HG03520 (cell line): Measurements from ENCODE around the gene KMT2E.
"Not testable (repeated sequence)": the region's sequence is repeated elsewhere in the genome, so short reads cannot be mapped to it uniquely, and the experiment has no call there.

ENCODE experiments used
- ATAC-seq: cut with Tn5 transposase; IDR thresholded peaks from one replicate; pipeline ENCODE4 v1.9.1; 2021; ENCODE audit warnings: mild to moderate bottlenecking, moderate library complexity; ENCODE audit not compliant: unreplicated experiment

KMT2E gene

DNA sequence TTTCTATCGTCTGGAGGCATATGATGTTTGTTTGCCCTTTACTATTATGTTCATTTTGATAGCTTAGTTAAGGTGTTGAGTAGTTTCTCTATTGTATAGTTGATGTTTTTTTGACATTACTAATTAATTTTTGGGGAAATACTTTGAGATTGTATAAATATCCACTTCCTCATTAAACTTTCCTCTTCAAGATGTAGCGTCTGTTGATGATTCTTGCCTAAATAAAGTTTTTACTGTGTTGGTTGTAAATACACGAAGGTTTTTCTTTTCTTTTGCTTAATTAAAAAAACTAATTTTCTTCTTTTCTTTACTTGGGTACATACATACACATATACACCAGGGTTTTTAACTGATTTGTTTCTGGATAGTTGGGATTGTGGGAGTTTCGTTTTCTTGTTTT is 8.5 kb downstream of the KMT2E start:
- ATAC-seq = no peak

DNA sequence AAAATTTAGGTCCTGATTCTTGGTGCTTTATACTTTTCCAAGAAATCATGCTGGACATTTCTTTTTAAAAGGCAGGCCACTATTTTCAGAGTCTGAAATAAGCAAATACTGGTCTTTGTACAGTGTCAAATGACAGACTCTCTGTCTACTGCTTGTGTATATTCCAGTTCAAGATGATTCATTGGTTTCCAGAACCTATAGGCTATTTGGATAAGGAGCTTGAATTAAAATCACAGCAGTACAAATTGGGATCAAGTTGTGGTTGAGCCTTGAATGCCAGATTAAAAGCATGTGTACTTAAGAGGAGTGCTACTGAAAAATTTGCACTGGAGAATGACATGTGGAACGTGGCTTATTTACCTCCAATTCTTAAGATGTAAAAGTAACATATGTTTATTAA is 10.7 kb downstream of the KMT2E start:
- ATAC-seq = no peak

DNA sequence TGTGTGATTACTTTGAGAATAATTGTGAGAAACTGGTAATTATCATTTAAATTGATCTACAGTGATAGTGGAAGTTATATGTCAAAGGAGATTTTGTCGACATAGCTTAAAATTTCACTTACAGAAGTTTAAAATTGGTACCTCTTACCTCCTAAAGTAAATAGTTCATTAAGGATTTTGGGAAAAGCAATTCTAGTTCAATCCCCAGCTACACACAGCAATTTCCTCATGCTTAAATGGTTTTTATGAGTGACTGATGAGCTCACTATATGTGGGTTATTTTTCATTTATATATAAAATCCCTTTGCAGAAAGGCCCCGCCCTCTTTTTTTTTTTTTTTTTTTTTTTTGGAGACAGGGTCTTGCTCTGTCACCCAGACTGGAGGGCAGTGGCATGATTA is 12.7 kb downstream of the KMT2E start:
- ATAC-seq = no peak

DNA sequence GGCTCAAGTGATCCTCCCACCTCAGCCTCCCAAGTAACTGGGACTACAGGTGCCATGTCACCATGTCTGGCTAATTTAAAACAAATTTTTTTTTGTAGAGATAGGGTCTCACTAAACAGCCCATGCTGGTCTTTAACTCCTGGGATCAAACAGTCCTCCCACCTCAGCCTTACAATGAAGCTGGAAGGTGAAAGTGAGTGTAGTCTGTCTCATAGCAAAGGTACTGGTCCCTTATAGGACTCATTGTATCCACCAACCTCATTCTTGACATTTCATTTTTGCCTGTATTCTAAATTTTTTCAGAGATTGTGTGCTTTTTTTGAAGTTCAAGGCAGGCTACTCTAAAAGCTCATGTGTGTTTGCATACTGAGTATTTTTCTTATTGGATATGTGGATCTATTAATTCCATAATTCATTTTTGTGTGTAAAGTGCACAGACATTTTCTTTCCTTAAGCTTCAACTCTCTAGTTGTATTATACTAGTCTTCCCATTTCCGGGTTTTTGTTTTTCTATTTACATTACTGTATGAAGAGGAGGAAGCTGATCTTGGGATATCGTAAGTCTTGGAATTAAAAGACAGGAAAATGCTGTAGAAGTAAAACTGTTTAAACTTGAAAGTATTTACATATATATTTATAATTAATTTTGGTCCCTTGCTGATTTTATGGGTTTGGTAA is 13.3 kb downstream of the KMT2E start:
- no peak for ATAC-seq

DNA sequence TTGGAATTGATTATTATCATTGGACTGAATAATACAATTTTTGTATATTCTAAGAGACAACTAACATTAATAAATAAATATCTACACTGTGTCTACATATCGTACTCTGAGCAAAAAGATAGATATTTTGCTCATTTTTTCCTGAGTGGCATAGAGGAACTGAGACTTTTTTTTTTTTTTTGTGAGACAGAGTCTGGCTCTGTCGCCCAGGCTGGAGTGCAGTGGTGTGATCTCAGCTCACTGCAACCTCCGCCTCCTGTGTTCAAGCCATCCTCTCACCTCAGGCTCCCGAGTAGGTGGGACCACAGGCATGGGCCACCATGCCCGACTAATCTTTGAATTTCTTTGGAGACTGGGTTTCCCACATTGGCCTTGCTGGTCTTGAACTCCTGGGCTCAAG is 14.0 kb downstream of the KMT2E start:
- peak; percentile 52 for ATAC-seq

DNA sequence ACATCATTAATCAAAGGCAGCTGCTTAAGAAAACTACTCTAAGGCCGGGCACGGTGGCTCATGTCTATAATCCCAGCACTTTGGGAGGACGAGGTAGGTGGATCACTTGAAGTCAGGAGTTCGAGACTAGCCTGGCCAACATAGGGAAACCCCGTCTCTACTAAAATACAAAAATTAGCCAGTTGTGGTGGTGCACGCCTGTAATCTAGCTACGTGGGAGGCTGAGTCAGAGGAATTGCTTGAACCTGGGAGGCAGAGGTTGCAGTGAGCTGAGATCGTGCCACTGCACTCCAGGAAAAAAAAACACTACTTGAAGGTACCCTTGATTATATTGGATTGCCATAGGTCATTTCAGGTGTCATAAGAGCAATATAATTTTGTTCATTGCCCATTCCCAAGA is 14.9 kb downstream of the KMT2E start:
- not testable (repeated sequence) for ATAC-seq

DNA sequence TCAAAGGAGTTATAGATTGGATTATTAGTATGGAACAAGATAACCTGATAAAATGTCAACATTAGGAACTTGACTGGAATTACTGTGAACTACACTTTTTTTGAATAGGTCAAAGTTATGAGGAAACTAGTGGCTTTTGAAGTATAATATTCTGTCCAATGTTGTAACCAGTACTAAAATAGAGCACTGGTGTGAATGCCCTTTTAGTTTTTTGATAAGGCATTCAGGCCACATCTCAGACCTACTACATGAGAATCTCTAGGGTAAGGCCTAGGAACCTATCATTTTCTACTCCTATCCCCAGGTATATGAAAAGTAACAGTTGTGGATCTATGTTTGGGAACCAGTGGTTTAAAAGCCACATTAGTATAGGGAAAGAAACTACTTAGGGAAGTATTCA is 16.4 kb downstream of the KMT2E start:
- ATAC-seq = no peak

DNA sequence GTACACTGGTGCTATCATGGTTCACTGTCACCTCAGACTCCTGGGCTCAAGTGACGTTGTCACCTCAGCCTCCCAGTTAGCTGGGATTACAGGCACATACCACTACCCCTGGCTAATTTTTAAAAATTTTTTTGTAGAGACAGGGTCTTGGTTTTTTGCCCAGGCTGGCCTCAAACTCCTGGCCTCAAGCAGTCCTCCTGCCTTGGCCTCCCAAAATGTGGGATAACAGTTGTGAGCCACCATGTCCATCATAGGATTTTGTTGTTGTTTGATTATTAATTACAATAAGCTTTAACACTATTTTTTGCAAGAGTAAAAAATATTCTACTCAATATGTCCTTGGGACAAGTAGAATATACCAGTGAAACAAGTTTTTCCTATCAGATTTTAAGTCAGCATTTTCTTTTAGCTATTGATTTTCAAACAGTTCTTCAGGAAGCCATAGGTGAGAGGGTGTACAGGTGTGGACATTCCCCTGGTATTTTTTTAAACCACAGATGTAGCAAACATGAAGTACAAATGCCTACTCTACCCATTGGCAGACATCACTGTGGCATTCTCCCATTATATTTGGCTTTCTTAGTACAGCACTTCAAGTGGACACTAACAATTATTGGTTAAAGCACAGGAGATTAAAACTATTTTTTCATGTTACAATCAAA is 18.7 kb downstream of the KMT2E start:
- no peak for ATAC-seq

DNA sequence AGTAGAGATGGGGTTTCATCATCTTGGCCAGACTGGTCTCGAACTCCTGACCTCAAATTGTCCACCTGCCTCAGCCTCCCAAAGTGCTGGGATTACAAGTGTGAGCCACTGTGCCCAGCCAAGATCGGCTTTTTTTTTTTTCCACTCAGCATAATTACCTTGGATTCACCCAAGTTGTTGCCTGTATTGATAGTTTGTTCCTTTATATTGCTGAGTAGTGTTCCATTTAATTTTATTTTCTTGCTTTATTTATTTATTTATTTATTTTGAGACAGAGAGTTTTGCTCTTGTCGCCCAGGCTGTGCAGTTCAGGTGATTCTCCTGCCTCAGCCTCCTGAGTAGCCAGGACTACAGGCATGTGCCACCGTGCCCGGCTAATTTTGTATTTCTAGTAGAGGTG is 21.3 kb downstream of the KMT2E start:
- no peak for ATAC-seq

DNA sequence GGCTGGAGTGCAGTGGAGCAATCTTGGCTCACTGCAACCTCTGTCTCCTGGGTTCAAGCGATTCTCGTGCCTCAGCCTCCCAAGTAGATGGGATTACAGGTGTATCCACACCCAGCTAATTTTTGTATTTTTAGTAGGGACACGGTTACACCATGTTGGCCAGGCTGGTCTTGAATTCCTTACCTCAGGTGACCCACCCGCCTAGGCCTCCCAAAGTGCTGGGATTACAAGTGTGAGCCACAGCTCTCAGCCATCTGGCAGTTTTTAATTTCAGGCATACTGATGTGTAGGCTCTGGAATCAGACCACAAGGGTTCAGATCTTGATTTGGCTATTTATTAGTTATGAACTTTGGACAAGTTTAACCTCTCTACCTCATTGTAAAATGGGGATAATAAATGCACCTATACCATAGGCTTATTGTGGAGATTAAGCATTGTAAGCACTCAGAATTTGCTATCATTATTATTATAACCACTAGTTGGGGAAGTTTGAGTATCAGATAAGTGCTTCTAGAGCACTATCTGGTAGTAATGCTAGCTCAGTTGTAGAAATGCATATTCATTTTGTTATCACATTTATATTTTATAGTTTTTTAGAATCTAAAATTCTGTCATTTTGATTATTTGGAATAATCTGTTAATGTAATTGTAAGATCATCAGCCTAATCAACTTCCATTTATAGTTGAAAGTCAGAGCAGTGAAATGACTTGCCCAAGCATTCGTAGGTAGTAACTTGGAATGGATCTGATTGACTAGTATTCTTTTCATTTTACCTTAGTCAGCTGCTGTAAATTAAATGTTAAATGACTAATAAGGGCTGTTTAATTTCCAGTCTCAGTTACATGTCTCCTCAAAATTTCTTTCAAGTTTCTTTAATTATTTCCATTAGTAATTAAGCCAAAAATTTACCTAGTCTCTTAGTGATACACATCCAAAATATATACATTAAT is 22.5 kb downstream of the KMT2E start:
- ATAC-seq = no peak

DNA sequence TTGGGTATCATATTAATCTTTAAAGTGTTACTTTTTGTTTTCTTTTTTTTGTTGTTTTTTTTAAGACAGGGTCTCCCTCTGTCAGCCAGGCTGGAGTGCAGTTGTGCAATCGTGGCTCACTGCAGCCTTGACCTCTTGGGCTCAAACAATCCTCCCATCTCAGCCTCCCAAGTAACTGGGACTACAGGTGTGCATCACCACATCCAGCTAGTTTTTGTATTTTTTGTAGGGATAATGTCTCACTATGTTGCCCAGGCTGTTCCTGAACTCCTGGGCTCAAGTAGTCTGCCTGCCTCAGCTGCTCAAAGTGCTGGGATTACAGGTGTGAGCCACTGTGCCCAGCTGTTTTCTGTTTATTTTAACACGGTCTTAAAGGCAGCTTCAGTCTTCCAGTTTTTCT is 23.3 kb downstream of the KMT2E start:
- no peak for ATAC-seq

DNA sequence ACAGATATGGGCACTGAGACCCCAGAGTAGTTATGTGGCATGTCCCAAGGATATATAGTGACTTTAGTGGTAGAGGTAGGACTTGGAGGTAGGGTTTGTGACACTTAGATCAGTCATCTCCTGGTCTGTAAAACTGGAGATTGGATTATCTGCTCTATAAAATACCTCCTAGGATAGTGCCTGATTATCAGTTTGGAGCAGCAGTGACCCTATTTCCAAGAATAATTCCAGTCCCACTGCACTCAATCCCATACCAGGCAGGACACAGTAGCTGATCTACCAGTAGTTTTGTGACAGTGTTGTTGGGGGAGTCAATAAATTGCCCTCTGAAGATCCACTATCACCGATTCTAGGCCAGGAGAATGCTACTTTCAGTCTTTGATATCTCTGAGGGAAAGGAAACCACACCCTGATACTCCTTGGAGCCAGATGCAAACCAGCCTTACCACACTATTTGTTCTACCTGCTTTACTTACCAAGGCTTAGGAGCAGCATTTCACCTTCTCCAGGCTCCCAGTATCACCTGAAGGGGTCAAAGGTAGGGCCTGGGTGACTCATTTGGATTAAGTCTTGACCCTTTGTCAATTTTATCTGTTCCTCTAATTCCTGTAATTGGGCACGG is 30.6 kb downstream of the KMT2E start:
- no peak for ATAC-seq

DNA sequence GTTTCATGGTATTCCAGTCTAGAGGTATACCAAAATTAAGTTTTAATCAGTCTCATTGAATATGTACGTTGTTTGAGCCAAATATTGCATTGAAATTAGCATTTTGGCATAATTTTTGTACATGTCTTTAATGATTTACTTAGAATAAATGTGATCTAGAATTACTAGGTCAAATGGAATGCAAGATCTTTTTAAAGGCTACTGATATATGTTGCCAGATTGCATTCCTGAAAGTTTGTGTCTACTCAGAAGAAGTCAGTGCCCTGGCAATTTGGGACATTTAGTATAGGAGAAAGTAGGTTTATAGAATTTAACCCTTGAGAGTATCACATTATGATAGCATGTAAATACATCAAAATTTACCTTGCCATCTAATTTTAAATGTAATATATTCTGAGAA is 32.4 kb downstream of the KMT2E start:
- ATAC-seq = no peak

DNA sequence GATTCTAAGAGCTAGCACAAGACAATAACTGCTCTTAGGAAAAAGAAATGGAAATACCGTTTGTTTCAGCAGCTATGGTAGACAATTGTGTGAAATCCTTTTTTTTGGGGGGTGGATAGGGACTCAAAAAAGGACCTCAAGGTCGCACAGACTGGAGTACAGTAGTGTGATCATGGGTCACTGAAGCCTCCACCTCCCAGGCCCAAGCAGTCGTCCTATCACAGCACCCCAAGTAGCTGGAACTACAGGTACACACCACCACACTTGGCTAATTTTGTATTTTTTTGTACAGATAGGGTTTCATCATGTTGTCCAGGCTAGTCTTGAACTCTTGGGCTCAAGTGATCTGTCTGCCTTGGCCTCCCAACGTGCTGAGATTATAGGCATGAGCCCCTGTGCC is 33.9 kb downstream of the KMT2E start:
- no peak for ATAC-seq

DNA sequence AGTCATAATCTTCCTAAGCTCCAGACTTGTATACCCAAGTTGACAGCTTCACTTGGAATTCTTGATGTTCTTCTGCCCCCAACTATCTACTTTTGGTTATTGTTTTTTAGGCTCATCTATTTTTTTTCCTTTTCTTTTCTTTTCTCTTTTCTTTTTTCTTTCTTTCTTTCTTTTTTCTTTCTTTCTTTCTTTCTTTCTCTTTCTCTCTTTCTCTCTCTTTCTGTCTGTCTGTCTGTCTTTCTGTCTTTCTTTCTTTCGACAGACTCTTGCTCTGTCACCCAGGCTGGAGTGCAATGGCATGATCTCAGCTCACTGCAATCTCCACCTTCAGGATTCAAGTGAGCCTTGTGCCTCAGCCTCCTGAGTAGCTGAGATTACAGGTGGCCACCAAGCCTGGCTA is 36.5 kb downstream of the KMT2E start:
- ATAC-seq = no peak

DNA sequence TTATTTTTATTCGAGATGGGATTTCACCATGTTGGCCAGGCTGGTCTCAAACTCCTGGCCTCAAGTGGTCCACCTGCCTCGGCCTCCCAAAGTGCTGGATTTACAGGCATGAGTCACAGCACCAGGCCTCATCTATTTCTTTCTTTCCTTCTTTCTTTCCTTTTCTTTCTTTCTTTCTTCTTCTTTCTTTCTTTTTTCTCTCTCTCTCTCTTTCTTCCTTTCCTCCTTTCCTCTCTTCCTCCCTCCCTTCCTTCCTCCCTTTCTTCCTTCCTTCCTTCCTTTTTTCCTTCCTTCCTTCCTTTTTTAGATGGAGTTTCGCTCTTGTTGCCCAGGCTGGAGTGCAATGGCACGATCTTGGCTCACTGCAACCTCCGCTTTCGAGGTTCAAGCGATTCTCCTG is 36.9 kb downstream of the KMT2E start:
- ATAC-seq = not testable (repeated sequence)

DNA sequence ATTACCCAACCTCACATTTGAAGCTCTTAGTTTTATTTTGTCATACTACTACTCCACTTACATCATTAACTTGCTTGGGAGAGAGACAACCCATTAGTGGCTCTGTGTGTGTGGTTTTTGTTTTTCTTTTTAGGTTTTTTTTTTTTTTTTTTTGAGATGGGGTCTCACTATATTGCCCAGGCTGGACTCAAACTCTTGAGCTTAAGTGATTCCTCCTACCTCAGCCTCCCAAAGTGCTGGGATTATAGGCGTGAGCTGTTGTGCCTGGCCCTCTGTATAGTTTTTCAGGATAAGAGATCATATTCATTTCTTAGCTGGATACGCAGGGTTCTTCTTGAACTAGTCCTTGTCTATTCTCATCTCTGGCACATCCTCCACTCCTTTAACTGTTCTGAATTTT is 41.1 kb downstream of the KMT2E start:
- no peak for ATAC-seq

DNA sequence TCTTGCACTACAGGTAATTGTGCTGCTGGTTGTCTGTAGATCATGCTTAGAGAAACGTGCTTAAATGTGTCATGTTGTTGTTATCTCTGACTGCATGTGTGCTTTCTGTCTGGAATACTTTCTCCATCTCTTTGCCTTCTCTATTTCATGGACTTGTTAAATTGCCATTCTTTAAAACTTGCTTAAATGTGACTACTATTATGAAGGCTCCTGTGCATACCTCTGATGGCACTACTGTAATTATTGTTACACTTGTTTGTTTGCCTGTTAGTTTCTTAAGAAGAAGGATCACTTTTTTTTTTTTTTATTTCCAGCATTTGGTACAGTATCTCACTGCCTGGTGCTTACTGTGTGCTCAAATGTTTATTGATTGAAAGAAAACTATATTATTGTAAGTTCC is 41.6 kb downstream of the KMT2E start:
- ATAC-seq = no peak

DNA sequence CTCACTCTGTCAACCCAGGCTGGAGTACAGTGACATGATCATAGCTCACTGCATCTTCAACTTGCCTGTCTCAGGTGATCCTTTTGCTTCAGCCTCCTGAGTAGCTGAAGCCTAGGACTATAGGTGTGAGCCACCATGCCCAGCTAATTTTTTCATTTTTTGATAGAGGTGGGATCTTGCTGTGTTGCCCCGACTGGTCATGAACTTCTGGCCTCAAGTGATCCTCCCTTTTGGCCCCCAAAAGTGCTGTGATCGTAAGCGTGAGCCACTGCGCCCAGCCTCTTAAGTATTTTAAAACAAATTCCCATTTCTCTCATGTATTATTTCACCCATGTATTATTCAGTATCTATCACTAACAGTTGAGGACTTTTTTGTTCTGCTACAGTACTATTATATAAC is 43.5 kb downstream of the KMT2E start:
- no peak for ATAC-seq

DNA sequence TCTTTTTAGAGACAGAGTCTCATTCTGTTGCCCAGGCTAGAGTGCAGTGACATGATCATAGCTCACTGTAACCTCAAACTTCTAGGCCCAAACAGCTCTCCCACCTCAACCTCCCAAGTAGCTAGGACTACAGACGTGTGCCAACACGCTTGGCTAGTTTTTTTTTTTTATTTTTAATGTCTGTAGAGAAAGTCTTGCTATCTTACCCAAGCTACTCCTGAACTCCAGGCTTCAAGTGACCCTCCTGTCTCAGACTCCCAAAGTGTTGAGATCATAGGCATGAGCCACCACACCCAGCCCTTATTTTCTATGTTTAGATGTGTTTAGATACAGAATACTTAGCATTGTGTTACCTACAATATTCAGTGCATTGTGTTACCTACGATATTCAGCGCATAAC is 46.4 kb downstream of the KMT2E start:
- ATAC-seq = no peak

DNA sequence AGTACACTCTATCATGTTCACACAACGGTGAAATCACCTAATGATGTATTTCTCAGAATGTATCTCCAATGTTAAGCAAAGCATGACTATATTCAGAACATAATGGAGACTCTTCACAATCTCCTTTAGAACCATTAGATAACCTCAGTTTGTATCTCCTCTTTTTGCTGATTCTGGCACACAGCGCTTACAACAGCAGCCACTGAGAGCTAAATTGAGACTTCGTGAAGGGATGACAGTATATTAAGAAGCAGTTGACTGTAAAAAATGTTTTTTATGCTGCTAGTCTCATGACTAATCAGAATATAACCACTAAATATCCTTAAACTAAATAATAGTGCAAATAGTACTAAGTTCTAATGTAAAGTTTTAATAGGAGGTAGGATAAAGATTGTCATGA is 46.9 kb downstream of the KMT2E start:
- no peak for ATAC-seq
